ENCODE results near the gene ADGRV1. TPM values are rescaled to one million over a fixed set of nuclear protein-coding genes. Genes with fewer than 3 reads are reported as not detected.

Gene ADGRV1
- total RNA-seq, 1 experiment from 2014 or later, result 6.8 TPM

GRCh38 chr5:91156242-91156641, 597.6 kb downstream of the ADGRV1 start:
- BruUV-seq (replicated peaks), result no TSS peak
- H3K9me3 ChIP-seq (ENCODE audit: low read depth, low read length, poor library complexity, severe bottlenecking), result no peaks in the 10 kb centered on the region
- H3K36me3 ChIP-seq (ENCODE audit: insufficient read depth, low read length, poor library complexity, severe bottlenecking), result no peaks in the 10 kb centered on the region
- no peaks in the 10 kb centered on the region for H3K27me3 ChIP-seq (replicated peaks; ENCODE audit: insufficient read depth, low read depth, low read length, poor library complexity)
- no peak overlapping the region for H3K4me3 ChIP-seq (ENCODE audit: low read depth, low read length, poor library complexity, severe bottlenecking)
- ChIA-PET CTCF (no interaction called here), POLR2A (ENCODE audit: low non-redundant PET) (no interaction called here)
- TF ChIP-seq CTCF (conservative IDR thresholded peaks at IDR 0.05; ENCODE audit: low read depth, low read length) (no peak), EZH2 (IDR thresholded peaks at IDR 0.05; ENCODE audit: borderline replicate concordance, low read depth, low read length, poor library complexity, severe bottlenecking) (no peak)
- peak overlapping the region; percentile 64 for H3K27ac ChIP-seq (ENCODE audit: low read depth, low read length, poor library complexity, severe bottlenecking)
- H3K4me1 ChIP-seq (ENCODE audit: insufficient read depth, low read length, poor library complexity, severe bottlenecking), result peaks cover 26% of the 10 kb centered on the region
- intact Hi-C loops (cut with micrococcal nuclease; ENCODE audit: unreplicated experiment), result no loop called here
- DNase-seq (ENCODE audit: low spot score), result peak; percentile 43

DNA sequence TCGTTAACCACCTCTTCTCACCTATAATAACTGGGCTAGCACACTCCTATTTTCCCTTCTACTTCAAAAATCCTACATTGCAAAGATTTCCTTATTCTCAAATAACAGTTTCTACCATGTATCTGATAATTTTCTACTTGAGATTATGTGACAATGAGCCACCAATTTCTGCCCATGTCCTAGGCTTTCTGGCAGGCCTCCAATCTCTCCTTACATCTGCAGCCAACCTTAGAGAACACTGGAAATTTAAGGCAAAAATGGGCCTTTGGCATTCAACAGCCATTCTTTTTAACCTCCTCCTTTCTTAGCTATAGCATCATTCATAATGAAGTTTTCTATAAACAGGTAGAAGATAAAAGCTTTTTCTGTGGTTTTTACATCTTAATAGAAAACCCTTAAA, 599.4 kb downstream of the ADGRV1 start:
- Histone ChIP-seq H3K27me3 (replicated peaks; ENCODE audit: insufficient read depth, low read depth, low read length, poor library complexity) (no peaks in the 10 kb centered on the region), H3K4me3 (ENCODE audit: low read depth, low read length, poor library complexity, severe bottlenecking) (no peak overlapping the region), H3K27ac (ENCODE audit: low read depth, low read length, poor library complexity, severe bottlenecking) (no peak overlapping the region), H3K36me3 (ENCODE audit: insufficient read depth, low read length, poor library complexity, severe bottlenecking) (no peaks in the 10 kb centered on the region), H3K9me3 (ENCODE audit: low read depth, low read length, poor library complexity, severe bottlenecking) (no peaks in the 10 kb centered on the region), H3K4me1 (ENCODE audit: insufficient read depth, low read length, poor library complexity, severe bottlenecking) (peaks cover 10% of the 10 kb centered on the region)
- no TSS peak for BruUV-seq (replicated peaks)
- TF ChIP-seq CTCF (conservative IDR thresholded peaks at IDR 0.05; ENCODE audit: low read depth, low read length) (no peak), EZH2 (IDR thresholded peaks at IDR 0.05; ENCODE audit: borderline replicate concordance, low read depth, low read length, poor library complexity, severe bottlenecking) (no peak)
- DNase-seq (ENCODE audit: low spot score), result no peak
- intact Hi-C loops (cut with micrococcal nuclease; ENCODE audit: unreplicated experiment), result no loop called here
- ChIA-PET CTCF (no interaction called here), POLR2A (ENCODE audit: low non-redundant PET) (no interaction called here)

GRCh38 chr5:91159647-91160046, 601.0 kb downstream of the ADGRV1 start:
- ChIA-PET POLR2A (ENCODE audit: low non-redundant PET) (no interaction called here), CTCF (no interaction called here)
- DNase-seq (ENCODE audit: low spot score), result no peak
- no peaks in the 10 kb centered on the region for H3K36me3 ChIP-seq (ENCODE audit: insufficient read depth, low read length, poor library complexity, severe bottlenecking)
- BruUV-seq (replicated peaks), result no TSS peak
- H3K4me1 ChIP-seq (ENCODE audit: insufficient read depth, low read length, poor library complexity, severe bottlenecking), result peaks cover 10% of the 10 kb centered on the region
- H3K9me3 ChIP-seq (ENCODE audit: low read depth, low read length, poor library complexity, severe bottlenecking), result no peaks in the 10 kb centered on the region
- TF ChIP-seq CTCF (conservative IDR thresholded peaks at IDR 0.05; ENCODE audit: low read depth, low read length), result no peak
- no peak for TF ChIP-seq EZH2 (IDR thresholded peaks at IDR 0.05; ENCODE audit: borderline replicate concordance, low read depth, low read length, poor library complexity, severe bottlenecking)
- intact Hi-C loops (cut with micrococcal nuclease; ENCODE audit: unreplicated experiment), result no loop called here
- no peaks in the 10 kb centered on the region for H3K27me3 ChIP-seq (replicated peaks; ENCODE audit: insufficient read depth, low read depth, low read length, poor library complexity)
- H3K27ac ChIP-seq (ENCODE audit: low read depth, low read length, poor library complexity, severe bottlenecking), result no peak overlapping the region
- H3K4me3 ChIP-seq (ENCODE audit: low read depth, low read length, poor library complexity, severe bottlenecking), result no peak overlapping the region

Measured in A673 (cell line).